ENCODE measurements around the gene WRAP73. TPM values are rescaled to one million over a fixed set of nuclear protein-coding genes. Genes with fewer than 3 reads are reported as not detected.

The WRAP73 gene
- total RNA-seq, 2 donors from 2014 or later, result 6.8 to 11.4 TPM

GRCh38 chr1:3609769-3610526 is 40.0 kb downstream of the WRAP73 start:
- no peaks in the 10 kb centered on the region for H3K36me3 ChIP-seq
- no peak overlapping the region for H3K27ac ChIP-seq
- H3K27me3 ChIP-seq, result peaks cover 0 to 6% of the 10 kb centered on the region in 2 donors
- no peak overlapping the region for H3K4me3 ChIP-seq
- DNase-seq (ENCODE audit: low spot score), result no peak
- TF ChIP-seq CTCF (IDR thresholded peaks at IDR 0.05), result no peak
- H3K9me3 ChIP-seq, result no peaks in the 10 kb centered on the region
- H3K4me1 ChIP-seq, result peaks cover 0 to 21% of the 10 kb centered on the region in 2 donors

GRCh38 chr1:3609016-3609768 is 40.7 kb downstream of the WRAP73 start:
- no peak overlapping the region for H3K27ac ChIP-seq
- peaks cover 0 to 21% of the 10 kb centered on the region in 2 donors for H3K4me1 ChIP-seq
- TF ChIP-seq CTCF (IDR thresholded peaks at IDR 0.05), result no peak
- no peak overlapping the region for H3K4me3 ChIP-seq
- H3K36me3 ChIP-seq, result no peaks in the 10 kb centered on the region
- H3K27me3 ChIP-seq, result peaks cover 0 to 6% of the 10 kb centered on the region in 2 donors
- H3K9me3 ChIP-seq, result no peaks in the 10 kb centered on the region
- DNase-seq (ENCODE audit: low spot score), result no peak

- Histone ChIP-seq H3K27ac (no peak overlapping the region), H3K36me3 (no peaks in the 10 kb centered on the region), H3K4me1 (peaks cover 0 to 21% of the 10 kb centered on the region in 2 donors), H3K27me3 (peaks cover 0 to 6% of the 10 kb centered on the region in 2 donors), H3K4me3 (no peak overlapping the region), H3K9me3 (no peaks in the 10 kb centered on the region)
- no peak for DNase-seq (ENCODE audit: low spot score)
- TF ChIP-seq CTCF (IDR thresholded peaks at IDR 0.05), result no peak
Measured at GRCh38 chr1:3608154-3608553, 41.7 kb downstream of the WRAP73 start.

- peaks cover 0 to 21% of the 10 kb centered on the region in 2 donors for H3K4me1 ChIP-seq
- H3K4me3 ChIP-seq, result no peak overlapping the region
- no peak for DNase-seq (ENCODE audit: low spot score)
- H3K27ac ChIP-seq, result no peak overlapping the region
- no peaks in the 10 kb centered on the region for H3K36me3 ChIP-seq
- peaks cover 0 to 6% of the 10 kb centered on the region in 2 donors for H3K27me3 ChIP-seq
- no peaks in the 10 kb centered on the region for H3K9me3 ChIP-seq
- no peak for TF ChIP-seq CTCF (IDR thresholded peaks at IDR 0.05)
Measured at GRCh38 chr1:3607703-3608065, 42.2 kb downstream of the WRAP73 start.

GRCh38 chr1:3606779-3607702 is 42.9 kb downstream of the WRAP73 start:
- DNase-seq (ENCODE audit: low spot score), result no peak
- H3K9me3 ChIP-seq, result no peaks in the 10 kb centered on the region
- no peak for TF ChIP-seq CTCF (IDR thresholded peaks at IDR 0.05)
- H3K27me3 ChIP-seq, result peaks cover 0 to 6% of the 10 kb centered on the region in 2 donors
- H3K27ac ChIP-seq, result no peak overlapping the region
- no peaks in the 10 kb centered on the region for H3K36me3 ChIP-seq
- H3K4me1 ChIP-seq, result peaks cover 0 to 20% of the 10 kb centered on the region in 2 donors
- no peak overlapping the region for H3K4me3 ChIP-seq
